OCI-LY7 (cell line): Measurements from ENCODE around the gene RBP3.

Experiments
- CTCF ChIP-seq: fragments of 200-600 bp; sonication (generic); conservative IDR thresholded peaks from 2 replicates; pipeline ENCODE4 v1.5.1; 2014; ENCODE audit warnings: mild to moderate bottlenecking, antibody characterized with exemption, low read length, moderate library complexity, mixed read lengths
- EZH2phosphoT487 ChIP-seq: fragments of 200-600 bp; sonication (generic); IDR thresholded peaks from 2 replicates; pipeline ENCODE4 v1.6.1; 2018; ENCODE audit warnings: low read depth, borderline replicate concordance, mild to moderate bottlenecking, mixed run types, antibody characterized with exemption, low read length, moderate library complexity, mixed read lengths

GRCh38 chr10:47365431-47366180, 17.4 kb downstream of the RBP3 start:
- TF ChIP-seq CTCF (no peak), EZH2phosphoT487 (no peak)
